T47D (cell line): ENCODE data around the gene SMDT1.
"Not testable (repeated sequence)": the region's sequence is repeated elsewhere in the genome, so short reads cannot be mapped to it uniquely, and the experiment has no call there.

Experiments
- DNase-seq, 2 experiments: peaks; one replicate each; pipeline versions ENCODE4 v3.0.0 to v3.0.0-alpha.2; 2011 to 2012; ENCODE audit warnings: low read depth in 1 of 2, low spot score in 1 of 2
- JUND ChIP-seq: IDR thresholded peaks from 2 replicates; pipeline ENCODE4 v1.6.1; 2012; ENCODE audit warnings: low read depth
- in situ Hi-C: cut with HindIII; loops from 2 replicates; pipeline ENCODE4 v1.10.0; 2016; ENCODE audit warnings: low sequenced_read_pairs, low pct_unique_long_range_greater_than_20kb

Gene SMDT1

GRCh38 chr22:42101199-42101598, 21.7 kb downstream of the SMDT1 start:
- no peak for TF ChIP-seq JUND
- in situ Hi-C loops: no loop called here
- DNase-seq: no peak

GRCh38 chr22:42104332-42104860, 24.9 kb downstream of the SMDT1 start:
- in situ Hi-C loops, DNase-seq: not testable (repeated sequence)

- in situ Hi-C loops: no loop called here
- no peak for DNase-seq
- TF ChIP-seq JUND: no peak
Measured at GRCh38 chr22:42108848-42109247, 29.3 kb downstream of the SMDT1 start.

- in situ Hi-C loops: no loop called here
- no peak for DNase-seq
Measured at GRCh38 chr22:42111798-42112197, 32.3 kb downstream of the SMDT1 start.

GRCh38 chr22:42112793-42113192, 33.3 kb downstream of the SMDT1 start:
- DNase-seq, in situ Hi-C loops: not testable (repeated sequence)

More at GRCh38 chr22:42111798-42112197, 32.3 kb downstream of the SMDT1 start:
- no peak for TF ChIP-seq JUND

- TF ChIP-seq JUND: no peak
- DNase-seq: no peak
- in situ Hi-C loops: no loop called here
Measured at GRCh38 chr22:42114721-42115120, 35.2 kb downstream of the SMDT1 start.

GRCh38 chr22:42115420-42115830, 35.9 kb downstream of the SMDT1 start:
- in situ Hi-C loops, DNase-seq: not testable (repeated sequence)

GRCh38 chr22:42116848-42117424, 37.4 kb downstream of the SMDT1 start:
- TF ChIP-seq JUND: no peak
- in situ Hi-C loops: no loop called here
- DNase-seq: no peak

GRCh38 chr22:42120231-42121021, 40.9 kb downstream of the SMDT1 start:
- in situ Hi-C loops, DNase-seq: not testable (repeated sequence)

- DNase-seq, in situ Hi-C loops: not testable (repeated sequence)
Measured at GRCh38 chr22:42123529-42123928, 44.0 kb downstream of the SMDT1 start.

- in situ Hi-C loops: no loop called here
- no peak for DNase-seq
- TF ChIP-seq JUND: no peak
Measured at GRCh38 chr22:42127606-42128005, 48.1 kb downstream of the SMDT1 start.

- DNase-seq, in situ Hi-C loops: not testable (repeated sequence)
Measured at GRCh38 chr22:42128007-42128406, 48.5 kb downstream of the SMDT1 start.

- in situ Hi-C loops: not testable (repeated sequence)
- peak in 1 of 2 experiments; percentile 30 for DNase-seq
Measured at GRCh38 chr22:42128776-42129694, 49.5 kb downstream of the SMDT1 start.

GRCh38 chr22:42130182-42130581, 50.7 kb downstream of the SMDT1 start:
- in situ Hi-C loops: not testable (repeated sequence)

GRCh38 chr22:42130639-42131431, 51.3 kb downstream of the SMDT1 start, which contains the start of gene CYP2D6:
Gene CYP2D6 (minus strand): TSS chr22:42130810. CDS start chr22:42130791, 19 bp downstream.
- not testable (repeated sequence) for DNase-seq

More at GRCh38 chr22:42130182-42130581, 50.7 kb downstream of the SMDT1 start:
- DNase-seq: not testable (repeated sequence)

More at GRCh38 chr22:42130639-42131431, 51.3 kb downstream of the SMDT1 start, which contains the start of gene CYP2D6:
- in situ Hi-C loops: not testable (repeated sequence)
